Brain microvascular endothelial cell (primary cell): ENCODE measurements around the gene ZNF140.
A peak's percentile ranks its signal among the peaks of the same experiment; 100 is the strongest.

ENCODE experiments used
- DNase-seq: peaks from one replicate; pipeline ENCODE4 v3.0.0-alpha.2; 2020
- H3K27ac ChIP-seq: fragments of 250-450 bp; sonication (Bioruptor Pico); 2 replicates; pipeline ENCODE4 v1.5.1; 2020; ENCODE audit warnings: mild to moderate bottlenecking, moderate library complexity
- H3K27me3 ChIP-seq: fragments of 250-450 bp; sonication (Bioruptor Pico); replicated peaks from 2 replicates; pipeline ENCODE4 v1.5.1; 2020; ENCODE audit warnings: mild to moderate bottlenecking
- H3K36me3 ChIP-seq: fragments of 250-450 bp; sonication (Bioruptor Pico); replicated peaks from 2 replicates; pipeline ENCODE4 v1.5.1; 2020; ENCODE audit warnings: mild to moderate bottlenecking
- H3K4me3 ChIP-seq: 2 replicates; pipeline ENCODE4 v1.5.1; 2011; ENCODE audit warnings: low read depth, mild to moderate bottlenecking, control low read depth, low read length, moderate library complexity
- CTCF ChIP-seq: IDR thresholded peaks from 2 replicates; pipeline ENCODE4 v1.5.1; 2011; ENCODE audit warnings: low read depth, mild to moderate bottlenecking, moderate library complexity, low read length, control low read depth, inconsistent platforms; ENCODE audit errors: missing control alignments
- in situ Hi-C: cut with HindIII; loops from 2 replicates; pipeline ENCODE4 v1.10.0; 2017; ENCODE audit warnings: low sequenced_read_pairs, low pct_ligation_motif_present

The ZNF140 gene

GRCh38 chr12:133058203-133059113, 22.3 kb upstream of the ZNF140 start:
- Histone ChIP-seq H3K4me3 (no peak overlapping the region), H3K27me3 (no peaks in the 10 kb centered on the region), H3K27ac (no peak overlapping the region), H3K36me3 (peaks cover 33% of the 10 kb centered on the region)
- in situ Hi-C loops = no loop called here
- TF ChIP-seq CTCF = no peak
- no peak for DNase-seq

DNA sequence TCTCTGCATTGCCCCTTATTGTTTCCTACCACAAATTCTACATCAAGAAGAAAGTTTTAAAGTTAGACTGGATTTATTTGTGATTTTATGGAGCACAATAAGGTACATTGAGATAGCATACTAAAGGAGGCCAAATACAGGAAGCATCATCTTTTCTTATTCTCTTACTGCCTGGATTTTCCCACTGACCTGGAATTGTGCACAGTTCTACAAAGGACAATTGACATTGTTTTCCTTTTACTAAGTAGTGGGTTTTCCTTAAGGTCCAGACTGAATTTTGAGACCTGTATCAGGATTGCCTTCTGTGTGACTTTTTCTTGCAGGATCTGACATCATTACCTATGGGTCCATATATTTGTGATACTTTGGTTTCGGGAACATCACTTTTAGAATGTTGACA, 18.8 kb upstream of the ZNF140 start:
- no peak overlapping the region for H3K4me3 ChIP-seq
- H3K27ac ChIP-seq = no peak overlapping the region
- peaks cover 17% of the 10 kb centered on the region for H3K36me3 ChIP-seq
- no peak for TF ChIP-seq CTCF
- in situ Hi-C loops = no loop called here
- no peaks in the 10 kb centered on the region for H3K27me3 ChIP-seq
- DNase-seq = no peak

DNA sequence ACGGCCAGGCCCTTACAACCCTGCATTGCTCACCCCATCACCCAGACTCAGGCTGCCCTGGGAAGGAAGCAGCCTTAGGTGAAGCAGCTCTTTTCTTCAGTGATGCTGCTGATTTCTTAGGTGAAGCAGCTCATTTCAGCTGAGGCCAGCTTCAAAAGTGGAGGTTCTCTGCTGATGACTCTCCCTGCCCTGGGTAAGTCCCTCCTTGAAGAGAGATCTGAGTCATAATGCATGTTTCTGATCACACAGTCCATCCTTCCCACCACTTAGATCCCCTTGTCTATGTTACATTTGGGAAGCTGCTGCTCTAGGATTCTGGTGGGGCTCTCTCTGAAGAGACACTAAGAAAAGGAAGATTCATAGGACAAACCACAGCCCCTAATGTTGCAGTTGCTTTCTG, 17.2 kb upstream of the ZNF140 start:
- Histone ChIP-seq H3K27ac (no peak overlapping the region), H3K4me3 (no peak overlapping the region), H3K27me3 (no peaks in the 10 kb centered on the region), H3K36me3 (peaks cover 5% of the 10 kb centered on the region)
- in situ Hi-C loops = no loop called here
- no peak for DNase-seq
- no peak for TF ChIP-seq CTCF

- in situ Hi-C loops = no loop called here
- no peak for TF ChIP-seq CTCF
- Histone ChIP-seq H3K36me3 (no peaks in the 10 kb centered on the region), H3K27me3 (no peaks in the 10 kb centered on the region), H3K4me3 (no peak overlapping the region), H3K27ac (no peak overlapping the region)
- DNase-seq = no peak
Measured at GRCh38 chr12:133073836-133074235, 6.9 kb upstream of the ZNF140 start.

GRCh38 chr12:133080026-133080367, 726 bp upstream of the ZNF140 start:
- H3K27ac ChIP-seq = peak overlapping the region; percentile 99
- in situ Hi-C loops = no loop called here
- H3K4me3 ChIP-seq = peak overlapping the region; percentile 92
- TF ChIP-seq CTCF = no peak
- peak; percentile 99 for DNase-seq
- H3K36me3 ChIP-seq = peaks cover 26% of the 10 kb centered on the region
- no peaks in the 10 kb centered on the region for H3K27me3 ChIP-seq
